ENCODE data around the gene JPT2.
A peak's percentile ranks its signal among the peaks of the same experiment; 100 is the strongest.

JPT2 gene

GRCh38 chr16:1634541-1634940 is 43.5 kb upstream of the JPT2 start:
- no peak for DNase-seq (ENCODE audit: low read depth)
- TF ChIP-seq CTCF (conservative IDR thresholded peaks at IDR 0.05; ENCODE audit: low read depth, low read length) = no peak
- no peak overlapping the region for H3K4me3 ChIP-seq (ENCODE audit: low read depth, low read length)

- H3K4me3 ChIP-seq (ENCODE audit: low read depth, low read length) = no peak overlapping the region
- no peak for TF ChIP-seq CTCF (conservative IDR thresholded peaks at IDR 0.05; ENCODE audit: low read depth, low read length)
- no peak for DNase-seq (ENCODE audit: low read depth)
Observed at GRCh38 chr16:1635070-1635469, 43.0 kb upstream of the JPT2 start.

- no peak for DNase-seq (ENCODE audit: low read depth)
- TF ChIP-seq CTCF (conservative IDR thresholded peaks at IDR 0.05; ENCODE audit: low read depth, low read length) = no peak
- H3K4me3 ChIP-seq (ENCODE audit: low read depth, low read length) = no peak overlapping the region
Observed at GRCh38 chr16:1637526-1637925, 40.6 kb upstream of the JPT2 start.

- no peak for DNase-seq (ENCODE audit: low read depth)
- TF ChIP-seq CTCF (conservative IDR thresholded peaks at IDR 0.05; ENCODE audit: low read depth, low read length) = no peak
Observed at GRCh38 chr16:1638757-1639156, 39.3 kb upstream of the JPT2 start.

GRCh38 chr16:1639282-1639681 is 38.8 kb upstream of the JPT2 start:
- no peak overlapping the region for H3K4me3 ChIP-seq (ENCODE audit: low read depth, low read length)
- DNase-seq (ENCODE audit: low read depth) = no peak
- TF ChIP-seq CTCF (conservative IDR thresholded peaks at IDR 0.05; ENCODE audit: low read depth, low read length) = no peak

More at GRCh38 chr16:1638757-1639156, 39.3 kb upstream of the JPT2 start:
- no peak overlapping the region for H3K4me3 ChIP-seq (ENCODE audit: low read depth, low read length)

- no peak overlapping the region for H3K4me3 ChIP-seq (ENCODE audit: low read depth, low read length)
- no peak for TF ChIP-seq CTCF (conservative IDR thresholded peaks at IDR 0.05; ENCODE audit: low read depth, low read length)
- no peak for DNase-seq (ENCODE audit: low read depth)
Observed at GRCh38 chr16:1639860-1640259, 38.2 kb upstream of the JPT2 start.

GRCh38 chr16:1640261-1640941 is 37.7 kb upstream of the JPT2 start:
- no peak for TF ChIP-seq CTCF (conservative IDR thresholded peaks at IDR 0.05; ENCODE audit: low read depth, low read length)
- H3K4me3 ChIP-seq (ENCODE audit: low read depth, low read length) = no peak overlapping the region
- DNase-seq (ENCODE audit: low read depth) = peak; percentile 23

Data from choroid plexus epithelial cell (primary cell).